GM21737 (cell line): ENCODE data around the gene MAF.

Source experiments
- ATAC-seq: cut with Tn5 transposase; IDR thresholded peaks from one replicate; pipeline ENCODE4 v1.9.1; 2021; ENCODE audit warnings: mild to moderate bottlenecking, moderate library complexity; ENCODE audit not compliant: unreplicated experiment

Gene MAF

GRCh38 chr16:79592186-79592585, 8.4 kb downstream of the MAF start:
- no peak for ATAC-seq

GRCh38 chr16:79589601-79590102, 10.9 kb downstream of the MAF start:
- no peak for ATAC-seq

GRCh38 chr16:79587897-79588296, 12.6 kb downstream of the MAF start:
- no peak for ATAC-seq

- no peak for ATAC-seq
Measured at GRCh38 chr16:79587296-79587695, 13.2 kb downstream of the MAF start.

GRCh38 chr16:79582789-79583188, 17.7 kb downstream of the MAF start:
- ATAC-seq, result no peak

GRCh38 chr16:79580453-79581191, 19.9 kb downstream of the MAF start:
- no peak for ATAC-seq

- ATAC-seq, result no peak
Measured at GRCh38 chr16:79576602-79577001, 23.9 kb downstream of the MAF start.

- no peak for ATAC-seq
Measured at GRCh38 chr16:79573884-79574283, 26.7 kb downstream of the MAF start.

- ATAC-seq, result no peak
Measured at GRCh38 chr16:79573071-79573470, 27.5 kb downstream of the MAF start.

- no peak for ATAC-seq
Measured at GRCh38 chr16:79571903-79572535, 28.5 kb downstream of the MAF start.

GRCh38 chr16:79571065-79571902, 29.3 kb downstream of the MAF start:
- no peak for ATAC-seq

- ATAC-seq, result no peak
Measured at GRCh38 chr16:79564671-79565107, 35.8 kb downstream of the MAF start.

GRCh38 chr16:79563921-79564320, 36.6 kb downstream of the MAF start:
- ATAC-seq, result no peak

GRCh38 chr16:79562166-79562823, 38.2 kb downstream of the MAF start:
- no peak for ATAC-seq

- no peak for ATAC-seq
Measured at GRCh38 chr16:79561729-79562128, 38.8 kb downstream of the MAF start.

- no peak for ATAC-seq
Measured at GRCh38 chr16:79560923-79561322, 39.6 kb downstream of the MAF start.

- no peak for ATAC-seq
Measured at GRCh38 chr16:79560318-79560717, 40.2 kb downstream of the MAF start.

- no peak for ATAC-seq
Measured at GRCh38 chr16:79559532-79559931, 41.0 kb downstream of the MAF start.

- no peak for ATAC-seq
Measured at GRCh38 chr16:79557421-79557820, 43.1 kb downstream of the MAF start.

- ATAC-seq, result no peak
Measured at GRCh38 chr16:79554912-79555311, 45.6 kb downstream of the MAF start.

GRCh38 chr16:79550373-79550772, 50.2 kb downstream of the MAF start:
- no peak for ATAC-seq
